ENCODE results near the gene TEX48. TPM values are rescaled to one million over a fixed set of nuclear protein-coding genes. Genes with fewer than 3 reads are reported as not detected.

The TEX48 gene
- total RNA-seq = not detected

- no peak for DNase-seq
These were observed at the start of gene TEX48 for GRCh38 chr9:114681594-114682332. Gene TEX48, minus strand, starts transcription at chr9:114682192. Its CDS starts 10,469 bp downstream, at chr9:114671723.

DNA sequence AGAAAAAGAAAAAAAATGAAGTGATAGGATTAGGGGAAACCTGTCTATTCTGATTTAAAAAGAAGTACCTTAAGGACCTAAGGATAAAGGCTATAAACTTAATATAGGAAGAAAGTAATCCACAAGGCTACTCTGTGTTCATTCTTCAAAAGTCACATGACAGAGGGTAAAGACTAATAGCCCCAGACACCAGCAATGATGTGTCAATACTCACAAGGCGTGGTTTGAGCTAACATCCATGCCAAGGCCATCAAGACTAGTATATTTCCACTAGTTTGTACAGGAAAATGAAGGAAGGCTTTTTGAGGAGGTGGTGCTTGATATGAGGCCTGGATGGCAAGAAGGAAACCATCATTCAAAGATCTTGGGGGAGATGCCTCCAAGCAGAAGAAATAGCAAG, 49.7 kb upstream of the TEX48 start:
- no peak for DNase-seq

- no peak for DNase-seq
These were observed 47.7 kb upstream of the TEX48 start for GRCh38 chr9:114729706-114730105.

- no peak for DNase-seq
These were observed 43.9 kb upstream of the TEX48 start for GRCh38 chr9:114725930-114726329.

DNA sequence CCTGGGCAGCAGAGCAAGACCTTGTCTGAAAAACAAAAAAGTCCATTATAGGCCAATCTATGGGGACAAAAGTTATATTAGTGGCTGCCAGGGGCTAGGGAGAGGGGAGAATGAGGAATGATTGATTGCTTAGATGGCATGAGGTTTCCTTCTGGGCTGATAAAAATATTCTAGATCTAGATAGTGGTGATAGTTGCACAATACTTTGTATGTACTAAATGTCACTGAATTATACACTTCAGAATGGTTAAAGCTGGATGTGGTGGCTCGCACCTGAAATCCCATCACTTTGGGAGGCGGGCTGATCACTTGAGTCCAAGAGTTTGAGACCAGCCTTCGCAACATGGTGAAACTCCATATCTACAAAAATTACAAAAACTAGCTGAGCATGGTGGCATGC, 42.8 kb upstream of the TEX48 start:
- DNase-seq = no peak

DNA sequence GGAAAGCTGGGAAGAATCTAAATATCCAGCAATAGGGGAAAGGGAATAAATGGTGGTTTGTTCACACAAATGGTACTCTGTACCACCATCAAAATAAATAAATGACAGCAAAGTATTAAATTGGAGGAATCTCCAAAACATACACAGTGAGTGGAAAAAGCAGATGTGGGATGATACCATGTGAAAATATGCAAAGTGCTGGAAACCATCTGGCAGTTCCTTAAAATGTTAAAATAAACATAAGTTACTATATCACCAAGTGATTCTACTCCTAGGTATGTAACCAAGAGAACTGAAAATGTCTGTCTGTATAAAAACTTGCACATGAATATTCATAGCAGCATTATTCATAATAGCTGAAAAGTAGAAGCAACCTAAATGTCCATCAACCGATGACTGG, 41.9 kb upstream of the TEX48 start:
- DNase-seq = no peak

DNA sequence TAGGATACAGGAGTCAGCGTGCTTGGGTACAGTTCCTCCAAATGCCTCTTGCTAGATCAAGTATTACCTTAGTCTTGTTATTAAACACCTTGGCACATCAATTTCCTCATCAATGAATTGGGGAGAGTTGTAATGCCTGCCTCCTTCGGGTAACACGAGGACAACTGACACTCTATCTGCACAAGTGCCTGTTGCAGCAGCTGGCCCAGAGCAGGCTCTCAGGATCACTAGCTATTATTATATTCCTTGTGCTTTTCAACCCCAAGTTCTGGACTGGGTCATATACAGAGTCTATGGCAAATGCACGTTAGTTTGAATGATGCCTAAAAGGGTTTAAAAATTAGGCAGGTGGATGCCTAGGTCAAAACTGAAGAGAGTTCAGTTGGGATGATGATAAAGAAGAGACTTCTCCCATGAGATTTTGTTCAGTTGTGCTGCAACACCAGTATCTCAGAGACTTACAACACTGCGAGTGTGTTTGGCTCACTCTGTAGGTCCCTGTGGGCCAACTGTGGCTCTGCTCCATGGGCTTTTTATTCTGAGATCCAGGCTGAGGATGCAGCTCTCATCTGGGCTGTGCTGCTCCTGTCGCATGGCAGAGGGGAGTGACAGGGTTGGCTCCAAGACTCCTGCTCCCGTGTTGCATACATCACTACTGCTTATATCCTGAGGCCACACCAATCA, 41.1 kb upstream of the TEX48 start:
- no peak for DNase-seq

DNA sequence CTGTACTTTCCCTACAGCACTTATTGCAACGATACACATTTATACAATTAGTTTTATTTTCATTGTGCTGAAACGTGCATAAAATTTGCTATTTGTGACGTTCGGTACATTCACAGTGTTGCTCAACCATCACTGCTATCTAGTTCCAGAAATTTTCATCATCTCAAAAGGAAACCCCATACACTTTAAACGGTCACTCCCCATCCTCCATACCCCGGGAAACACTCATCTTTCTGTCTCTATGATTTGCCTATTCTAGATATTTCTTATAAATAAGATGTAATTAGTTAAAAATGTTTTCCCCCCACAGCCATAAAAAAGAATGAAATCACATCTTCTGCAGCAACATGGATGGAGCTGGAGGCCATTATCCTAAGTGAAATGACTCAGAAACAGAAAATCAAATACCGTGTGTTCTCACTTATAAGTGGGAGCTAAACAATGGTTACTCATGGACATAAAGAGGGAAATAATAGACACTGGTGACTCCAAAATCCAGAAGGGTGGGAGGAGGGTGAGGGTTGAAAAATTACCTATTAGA, 40.2 kb upstream of the TEX48 start:
- no peak for DNase-seq

- no peak for DNase-seq
These were observed 39.6 kb upstream of the TEX48 start for GRCh38 chr9:114721491-114722079.

DNA sequence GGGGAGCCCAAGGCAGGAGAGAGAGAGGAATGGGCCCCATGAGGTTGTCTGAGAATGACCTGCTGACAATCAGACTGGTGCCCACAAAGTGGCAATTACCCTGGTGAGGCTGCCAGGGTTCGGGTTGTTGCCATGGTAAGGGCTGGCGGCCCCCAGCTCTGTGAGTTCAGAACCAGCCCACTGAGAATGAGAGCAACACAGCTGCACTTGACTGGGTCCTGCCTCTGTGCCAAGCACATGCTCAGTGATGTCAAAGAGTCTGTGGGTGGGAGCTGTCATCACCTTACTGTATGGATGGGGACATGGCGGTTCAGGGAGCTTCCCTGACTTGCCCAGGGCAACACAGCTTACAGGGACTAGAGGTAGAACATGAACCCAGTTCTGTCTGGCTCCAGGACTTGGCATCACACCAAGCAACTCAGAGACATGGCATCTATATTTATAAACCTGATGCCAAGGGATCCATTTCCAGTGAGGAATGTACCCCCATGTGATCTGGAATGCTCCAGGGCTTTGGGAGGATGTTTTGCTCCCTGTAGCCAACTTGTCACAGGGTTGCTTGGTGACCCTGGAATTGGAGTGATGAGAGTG, 38.2 kb upstream of the TEX48 start:
- DNase-seq = no peak

- DNase-seq = no peak
These were observed 37.3 kb upstream of the TEX48 start for GRCh38 chr9:114719290-114719689.

DNA sequence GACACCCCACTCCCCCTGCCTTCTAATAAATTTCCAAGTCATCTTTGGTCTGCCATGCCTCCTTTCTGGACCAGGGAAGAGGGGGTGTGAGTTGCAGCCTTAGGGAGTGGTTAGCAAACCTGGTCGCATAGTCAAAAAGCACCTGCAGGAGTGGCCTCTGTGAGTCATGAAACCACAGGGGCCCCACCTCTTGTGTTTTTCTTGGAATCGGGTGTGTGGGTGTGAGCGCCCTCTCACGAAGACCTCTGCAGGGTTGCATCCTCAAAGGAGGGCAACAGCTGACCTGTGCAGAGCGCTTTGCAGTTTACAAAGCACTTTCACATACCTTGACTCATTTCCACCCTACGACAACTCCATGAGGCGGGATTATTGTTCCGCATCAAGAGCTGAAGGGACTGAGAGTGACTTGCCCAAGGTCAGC, 36.8 kb upstream of the TEX48 start:
- DNase-seq = no peak

DNA sequence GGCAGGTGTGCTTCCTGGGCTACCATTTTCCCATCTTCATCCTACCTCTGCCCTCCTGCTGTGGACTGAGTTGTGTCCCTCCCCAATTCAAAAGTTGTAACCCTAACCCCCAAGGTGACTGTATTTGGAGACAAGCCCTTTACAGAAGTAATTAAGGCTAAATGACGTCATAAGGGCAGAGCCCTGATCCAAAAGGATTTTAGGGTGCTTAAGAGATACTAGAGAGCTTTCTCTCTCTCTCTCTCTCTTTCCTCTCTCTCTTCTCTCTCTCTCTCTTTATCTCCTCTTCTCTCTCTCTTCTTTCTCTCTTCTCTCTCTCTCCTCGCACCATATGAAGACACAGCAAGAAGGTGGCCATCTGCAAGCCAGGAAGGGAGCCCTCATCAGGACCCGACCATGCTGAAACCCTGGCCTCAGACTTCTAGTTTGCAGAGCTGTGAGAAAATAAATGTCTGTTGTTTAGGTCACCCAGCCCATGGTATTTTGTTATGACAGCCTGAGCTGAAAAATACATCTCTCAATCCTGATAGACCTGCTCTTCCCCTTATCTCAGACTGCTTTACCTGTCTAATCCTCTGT, 36.0 kb upstream of the TEX48 start:
- no peak for DNase-seq

- DNase-seq = no peak
These were observed 27.6 kb upstream of the TEX48 start for GRCh38 chr9:114709636-114710035.

DNA sequence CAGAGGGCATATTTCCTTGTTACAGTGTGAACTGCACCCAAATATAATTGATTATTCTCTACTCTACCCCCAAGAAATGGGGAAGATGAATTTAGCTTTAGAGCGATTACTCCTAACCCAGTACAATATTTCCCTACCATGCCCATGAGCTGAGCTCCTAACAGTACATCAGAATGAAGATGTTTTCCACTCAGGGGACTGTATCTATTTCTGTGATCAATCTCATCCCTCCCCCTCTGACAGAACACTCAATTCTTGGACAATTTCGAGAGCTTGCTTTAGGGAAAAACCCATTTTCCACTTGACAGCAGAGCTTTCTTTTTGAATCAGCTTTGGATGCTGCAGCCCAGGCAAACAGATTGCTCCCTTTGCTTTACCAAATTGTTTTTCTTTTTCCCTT, 24.7 kb upstream of the TEX48 start:
- no peak for DNase-seq

- no peak for DNase-seq
These were observed 20.0 kb upstream of the TEX48 start for GRCh38 chr9:114701988-114702387.

DNA sequence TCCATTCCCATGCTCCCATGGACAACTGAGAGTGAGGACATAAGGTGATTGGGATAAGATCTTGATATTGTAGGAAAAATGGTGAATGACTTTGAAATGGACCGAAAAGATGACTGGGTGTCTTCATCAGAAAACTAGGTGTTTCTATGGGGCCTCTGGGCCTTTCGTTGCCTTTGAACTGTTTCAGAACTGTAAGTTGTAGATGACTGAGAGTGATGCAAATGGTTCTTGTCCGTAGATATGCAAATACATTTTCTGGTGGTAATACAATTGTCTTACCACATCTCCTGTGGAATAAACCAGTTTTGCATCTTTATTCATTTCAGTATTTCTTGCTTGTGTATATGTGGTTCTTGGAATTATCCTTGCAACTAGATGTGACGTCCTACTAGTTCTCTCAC, 16.0 kb upstream of the TEX48 start:
- no peak for DNase-seq

- no peak for DNase-seq
These were observed 15.0 kb upstream of the TEX48 start for GRCh38 chr9:114696814-114697544.

GRCh38 chr9:114695948-114696347, 14.0 kb upstream of the TEX48 start:
- DNase-seq = no peak

GRCh38 chr9:114694719-114695269, 12.8 kb upstream of the TEX48 start:
- no peak for DNase-seq

DNA sequence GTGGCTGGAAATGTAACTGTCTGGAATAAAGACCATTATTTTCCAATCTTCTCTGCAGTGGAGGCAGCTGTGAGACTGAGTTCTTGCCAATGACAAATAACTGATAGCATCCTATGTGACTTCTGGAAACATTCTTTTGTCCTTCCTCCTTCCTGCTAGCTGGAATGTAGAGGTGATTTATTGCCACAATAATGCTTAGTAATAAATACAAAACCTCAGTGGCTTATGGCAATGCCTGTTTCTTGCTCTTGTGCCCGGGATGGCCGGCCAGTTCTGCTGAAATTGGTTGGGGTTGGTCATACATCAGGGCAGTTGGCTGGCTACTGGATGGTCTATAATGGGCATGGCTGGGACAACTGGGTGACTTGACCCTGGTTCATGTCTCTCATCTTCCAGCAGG, 12.2 kb upstream of the TEX48 start:
- no peak for DNase-seq
